Measurements from ENCODE around the gene PTGS2.

GRCh38 chr1:186703209-186703766 lies 23.1 kb upstream of the PTGS2 start:
- TF ChIP-seq POLR2AphosphoS5 (IDR thresholded peaks at IDR 0.05; ENCODE audit: low read depth) (no peak), CTCF (IDR thresholded peaks at IDR 0.05; ENCODE audit: insufficient read depth, low read length) (no peak), REST (IDR thresholded peaks at IDR 0.05; ENCODE audit: insufficient replicate concordance, low read depth) (no peak), GABPA (IDR thresholded peaks at IDR 0.05; ENCODE audit: low read depth) (no peak), SPI1 (IDR thresholded peaks at IDR 0.05; ENCODE audit: borderline replicate concordance, low read depth) (no peak)

All from HL-60 (cell line).